Tibial nerve (tissue), 3 donors: Measurements from ENCODE around the gene TP73.

Source experiments
- CTCF ChIP-seq, 5 experiments: fragments of 200-600 bp in 3 of 5; fragments of 450-650 bp in 2 of 5; sonication (generic) in 3 of 5; IDR thresholded peaks; one replicate each; pipeline ENCODE4 v1.5.1; 2016 to 2019; ENCODE audit warnings: antibody characterized with exemption in 5 of 5, mild to moderate bottlenecking in 3 of 5, moderate library complexity in 2 of 5
- POLR2A ChIP-seq, 2 donors: fragments of 450-650 bp; IDR thresholded peaks; one replicate each; pipeline ENCODE4 v1.6.1; 2017; ENCODE audit warnings: antibody characterized with exemption in 2 of 2, mild to moderate bottlenecking in 2 of 2, moderate library complexity in 2 of 2

GRCh38 chr1:3736708-3737107 lies 84.4 kb downstream of the TP73 start:
- TF ChIP-seq CTCF (IDR thresholded peaks at IDR 0.05) (no peak), POLR2A (IDR thresholded peaks at IDR 0.05) (no peak)
